ENCODE data around the gene ARL13A. TPM values are rescaled to one million over a fixed set of nuclear protein-coding genes. Genes with fewer than 3 reads are reported as not detected.

ARL13A gene
- total RNA-seq, 6 experiments from 2014 or later, result not detected

Other genes with a start within 250 kb of the ARL13A start
- gene SYTL4, start 237.6 kb upstream of the ARL13A start, total RNA-seq (2021; fragmentation: NEBNext Ultra II Directional; extraction: Animal tissue kit (Norgen Biotek cat#: 25700)), result 1 to 10 TPM; 5.5 to 9.2 (median 6.2) TPM
- 10 to 100 TPM; 17.4 to 25.7 (median 24.5) TPM for gene CSTF2, start 149.3 kb upstream of the ARL13A start, total RNA-seq (2021; fragmentation: NEBNext Ultra II Directional; extraction: Animal tissue kit (Norgen Biotek cat#: 25700))
- gene NOX1, start 95.3 kb upstream of the ARL13A start, total RNA-seq (2021; fragmentation: NEBNext Ultra II Directional; extraction: Animal tissue kit (Norgen Biotek cat#: 25700)), result not detected
- not detected for gene XKRX, start 40.8 kb upstream of the ARL13A start, total RNA-seq (2021; fragmentation: NEBNext Ultra II Directional; extraction: Animal tissue kit (Norgen Biotek cat#: 25700))
- gene TRMT2B, start 82.4 kb downstream of the ARL13A start, total RNA-seq (2021; fragmentation: NEBNext Ultra II Directional; extraction: Animal tissue kit (Norgen Biotek cat#: 25700)), result 10 to 100 TPM; 14.5 to 16.2 (median 15.7) TPM
- gene TMEM35A, start 109.2 kb downstream of the ARL13A start, total RNA-seq (2021; fragmentation: NEBNext Ultra II Directional; extraction: Animal tissue kit (Norgen Biotek cat#: 25700)), result 1 to 10 TPM; 2.3 to 4.5 (median 3.8) TPM
- 10 to 100 TPM in 5 of 6 experiments, 1 to 10 TPM in 1; 6.7 to 15.7 (median 14.3) TPM for gene CENPI, start 128.5 kb downstream of the ARL13A start, total RNA-seq (2021; fragmentation: NEBNext Ultra II Directional; extraction: Animal tissue kit (Norgen Biotek cat#: 25700))